ENCODE results near the gene USP6NL. TPM values are rescaled to one million over a fixed set of nuclear protein-coding genes. Genes with fewer than 3 reads are reported as not detected.

USP6NL gene
- total RNA-seq (10 to 100 TPM in 1 of 6 donors, 1 to 10 TPM in 5; 4.2 to 10.4 (median 6.0) TPM), polyA plus RNA-seq (1 to 10 TPM; 2.2 to 3.8 TPM)

DNA sequence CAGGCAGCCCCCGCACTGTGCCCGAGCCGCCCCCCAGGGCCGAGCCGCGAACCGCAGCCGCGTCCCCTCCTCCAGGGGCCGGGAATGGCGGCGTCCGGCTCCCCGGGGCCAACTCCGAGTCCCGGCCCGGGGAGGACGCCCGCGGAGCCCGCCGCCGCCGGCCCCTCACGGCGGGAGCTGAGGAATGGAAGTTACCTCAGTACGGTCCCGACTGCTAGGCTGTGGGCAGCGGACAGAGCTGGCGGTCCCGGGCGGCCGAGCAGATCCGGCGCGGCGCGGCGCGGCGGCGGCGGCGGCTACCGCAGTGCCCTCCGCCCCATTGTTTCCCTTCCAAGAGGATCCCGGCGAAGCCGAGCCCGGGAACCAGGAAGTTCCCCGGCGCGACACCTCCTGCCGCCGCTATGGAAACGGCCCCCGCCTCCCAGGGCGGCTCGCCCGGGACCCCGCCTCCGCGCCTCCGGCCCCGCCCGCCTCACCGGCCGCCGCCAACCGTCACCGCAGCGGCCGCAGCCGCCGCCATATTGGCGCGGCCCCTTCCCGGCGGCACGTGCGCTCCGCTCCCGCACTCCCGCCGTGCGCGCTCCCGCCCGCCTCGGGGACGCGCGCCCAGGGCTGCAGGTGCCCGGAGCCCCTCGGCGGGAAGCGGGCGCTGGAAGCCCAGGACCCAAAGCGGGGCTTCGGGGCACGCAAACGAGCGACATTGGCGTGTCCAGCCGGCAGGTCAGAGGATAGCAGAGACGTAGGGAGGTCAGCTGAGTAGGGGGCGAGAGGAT lies at the start of gene USP6NL:
USP6NL (minus strand) TSS at position 403 of the 773 bp plus-strand sequence. CDS start 14,016 bp downstream, outside the sequence.
- peak within 1 kb of the TSS; percentile 81 to 93 (median 90) for H3K27ac ChIP-seq
- H3K9me3 ChIP-seq = no peaks in the 10 kb centered on the region
- WGBS, 2 donors = 0% methylated on average over 61 to 107 of the region's 107 CpGs
- TF ChIP-seq, protein P1, sequence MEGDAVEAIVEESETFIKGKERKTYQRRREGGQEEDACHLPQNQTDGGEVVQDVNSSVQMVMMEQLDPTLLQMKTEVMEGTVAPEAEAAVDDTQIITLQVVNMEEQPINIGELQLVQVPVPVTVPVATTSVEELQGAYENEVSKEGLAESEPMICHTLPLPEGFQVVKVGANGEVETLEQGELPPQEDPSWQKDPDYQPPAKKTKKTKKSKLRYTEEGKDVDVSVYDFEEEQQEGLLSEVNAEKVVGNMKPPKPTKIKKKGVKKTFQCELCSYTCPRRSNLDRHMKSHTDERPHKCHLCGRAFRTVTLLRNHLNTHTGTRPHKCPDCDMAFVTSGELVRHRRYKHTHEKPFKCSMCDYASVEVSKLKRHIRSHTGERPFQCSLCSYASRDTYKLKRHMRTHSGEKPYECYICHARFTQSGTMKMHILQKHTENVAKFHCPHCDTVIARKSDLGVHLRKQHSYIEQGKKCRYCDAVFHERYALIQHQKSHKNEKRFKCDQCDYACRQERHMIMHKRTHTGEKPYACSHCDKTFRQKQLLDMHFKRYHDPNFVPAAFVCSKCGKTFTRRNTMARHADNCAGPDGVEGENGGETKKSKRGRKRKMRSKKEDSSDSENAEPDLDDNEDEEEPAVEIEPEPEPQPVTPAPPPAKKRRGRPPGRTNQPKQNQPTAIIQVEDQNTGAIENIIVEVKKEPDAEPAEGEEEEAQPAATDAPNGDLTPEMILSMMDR (IDR thresholded peaks at IDR 0.05) = no peak
- intact Hi-C loops (cut with DNase I) = no loop called here
- H3K4me1 ChIP-seq = peaks cover 0 to 10% (median 10%) of the 10 kb centered on the region in 3 donors
- H3K36me3 ChIP-seq = no peaks in the 10 kb centered on the region
- ATAC-seq (peak; percentile 94 to 97 (median 96)), FAIRE-seq (no peak), DNase-seq (peak; percentile 92 to 96 (median 94))
- H3K4me3 ChIP-seq = peak within 1 kb of the TSS; percentile 80 to 94 (median 84)
- H3K27me3 ChIP-seq = no peaks in the 10 kb centered on the region

DNA sequence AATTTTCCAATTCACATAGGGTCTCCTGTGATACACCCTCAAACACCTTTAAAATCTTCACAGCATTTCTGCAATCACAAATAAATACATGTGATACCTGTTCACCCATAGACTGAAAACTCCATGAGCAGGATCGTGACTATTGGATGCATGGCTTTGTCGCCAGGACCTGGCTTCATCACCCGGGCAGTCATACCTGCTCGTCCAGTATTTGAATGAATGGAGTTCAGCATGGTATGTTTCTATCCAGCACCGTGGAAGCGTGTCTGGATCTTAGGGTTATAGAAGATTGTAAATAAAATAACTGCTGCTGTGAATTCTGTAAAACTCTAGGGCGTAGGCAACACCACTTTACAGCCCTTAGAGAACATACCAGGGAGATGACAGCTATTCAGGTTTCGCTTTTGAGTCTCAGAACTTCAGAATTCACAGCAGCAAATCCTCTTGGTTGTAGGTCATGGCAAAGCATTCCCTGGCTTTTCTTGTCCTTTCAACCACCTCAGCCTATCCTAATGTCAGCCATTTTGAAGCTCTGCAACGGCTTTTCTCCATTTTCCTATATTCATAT lies 47.4 kb upstream of the USP6NL start:
- FAIRE-seq (no peak), ATAC-seq (no peak), DNase-seq (no peak)
- Histone ChIP-seq H3K9me3 (no peaks in the 10 kb centered on the region), H3K36me3 (no peaks in the 10 kb centered on the region), H3K4me1 (no peaks in the 10 kb centered on the region), H3K27me3 (no peaks in the 10 kb centered on the region), H3K27ac (no peak overlapping the region), H3K4me3 (no peak overlapping the region)
- intact Hi-C loops (cut with DNase I) = no loop called here
- WGBS, 2 donors = 84 to 86% methylated on average over 9 of the region's 9 CpGs
- TF ChIP-seq, protein P1 (IDR thresholded peaks at IDR 0.05) = no peak

DNA sequence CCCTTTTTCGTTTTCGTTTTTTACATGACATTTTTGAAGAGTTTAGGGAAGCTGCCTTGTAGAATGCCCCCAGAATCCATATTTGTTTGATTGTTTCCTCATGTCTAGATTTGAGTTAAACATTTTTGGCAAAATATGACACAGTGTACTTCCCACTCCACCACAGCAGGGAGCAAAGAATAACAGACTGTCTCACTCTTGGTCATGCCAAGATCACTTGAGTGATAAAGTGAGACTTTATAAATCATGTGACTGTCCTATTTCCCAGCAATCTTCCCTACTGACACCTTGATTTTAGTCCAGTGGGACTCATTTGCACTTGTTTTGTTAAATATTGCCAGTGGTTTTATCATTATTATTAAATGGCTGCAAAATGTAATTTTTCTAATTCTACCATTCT lies 44.4 kb upstream of the USP6NL start:
- Histone ChIP-seq H3K4me1 (no peaks in the 10 kb centered on the region), H3K27me3 (no peaks in the 10 kb centered on the region), H3K27ac (no peak overlapping the region), H3K9me3 (no peaks in the 10 kb centered on the region), H3K4me3 (no peak overlapping the region), H3K36me3 (no peaks in the 10 kb centered on the region)
- no peak for FAIRE-seq
- WGBS, 2 donors = 45 to 55% methylated on average over 2 of the region's 2 CpGs
- no peak for DNase-seq
- TF ChIP-seq, protein P1 (IDR thresholded peaks at IDR 0.05) = no peak
- intact Hi-C loops (cut with DNase I) = no loop called here
- ATAC-seq = peak in 1 of 4 donors; percentile 32

DNA sequence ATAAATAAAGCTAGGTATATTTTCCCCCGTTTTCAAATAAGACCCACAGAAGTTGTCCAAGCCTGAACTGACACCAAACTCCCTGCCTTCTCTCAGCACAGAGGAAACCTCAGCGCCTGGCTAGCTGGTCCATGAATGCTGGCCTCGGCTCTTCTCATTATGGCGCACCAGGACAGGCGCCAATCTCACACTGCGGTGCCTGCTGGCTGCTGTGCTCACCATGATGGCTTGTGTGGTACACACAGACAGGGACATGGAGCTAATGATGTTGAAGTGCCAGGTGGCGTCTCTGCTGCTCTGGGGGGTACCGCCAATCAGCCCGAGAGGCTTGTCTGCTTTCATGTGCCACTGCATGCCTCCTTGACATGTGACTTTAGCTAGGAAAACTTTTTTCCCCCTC lies 43.2 kb upstream of the USP6NL start:
- no peak for DNase-seq
- Histone ChIP-seq H3K27ac (no peak overlapping the region), H3K27me3 (no peaks in the 10 kb centered on the region), H3K36me3 (no peaks in the 10 kb centered on the region), H3K9me3 (no peaks in the 10 kb centered on the region), H3K4me1 (no peaks in the 10 kb centered on the region), H3K4me3 (no peak overlapping the region)
- intact Hi-C loops (cut with DNase I) = no loop called here
- WGBS, 2 donors = 87 to 93% methylated on average over 9 of the region's 9 CpGs
- TF ChIP-seq, protein P1 (IDR thresholded peaks at IDR 0.05) = no peak
- ATAC-seq = no peak
- no peak for FAIRE-seq
